ENCODE results near the gene CCDC169. TPM values are rescaled to one million over a fixed set of nuclear protein-coding genes. Genes with fewer than 3 reads are reported as not detected.

Gene CCDC169
- total RNA-seq, 1 experiment from 2014 or later, result 36.8 TPM

GRCh38 chr13:36259361-36260137 is 38.1 kb downstream of the CCDC169 start (continued):
- TF ChIP-seq CDX4 (CRISPR knock-in tag; IDR thresholded peaks at IDR 0.05; ENCODE audit: borderline replicate concordance) (no peak), IRF2 (CRISPR knock-in tag; IDR thresholded peaks at IDR 0.05; ENCODE audit: borderline replicate concordance, low read depth) (no peak), JAZF1 (CRISPR knock-in tag; IDR thresholded peaks at IDR 0.05) (no peak)
- TF ChIP-seq, protein P1, sequence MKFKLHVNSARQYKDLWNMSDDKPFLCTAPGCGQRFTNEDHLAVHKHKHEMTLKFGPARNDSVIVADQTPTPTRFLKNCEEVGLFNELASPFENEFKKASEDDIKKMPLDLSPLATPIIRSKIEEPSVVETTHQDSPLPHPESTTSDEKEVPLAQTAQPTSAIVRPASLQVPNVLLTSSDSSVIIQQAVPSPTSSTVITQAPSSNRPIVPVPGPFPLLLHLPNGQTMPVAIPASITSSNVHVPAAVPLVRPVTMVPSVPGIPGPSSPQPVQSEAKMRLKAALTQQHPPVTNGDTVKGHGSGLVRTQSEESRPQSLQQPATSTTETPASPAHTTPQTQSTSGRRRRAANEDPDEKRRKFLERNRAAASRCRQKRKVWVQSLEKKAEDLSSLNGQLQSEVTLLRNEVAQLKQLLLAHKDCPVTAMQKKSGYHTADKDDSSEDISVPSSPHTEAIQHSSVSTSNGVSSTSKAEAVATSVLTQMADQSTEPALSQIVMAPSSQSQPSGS (CRISPR knock-in tag; IDR thresholded peaks at IDR 0.05; ENCODE audit: borderline replicate concordance, low read depth), result no peak

DNA sequence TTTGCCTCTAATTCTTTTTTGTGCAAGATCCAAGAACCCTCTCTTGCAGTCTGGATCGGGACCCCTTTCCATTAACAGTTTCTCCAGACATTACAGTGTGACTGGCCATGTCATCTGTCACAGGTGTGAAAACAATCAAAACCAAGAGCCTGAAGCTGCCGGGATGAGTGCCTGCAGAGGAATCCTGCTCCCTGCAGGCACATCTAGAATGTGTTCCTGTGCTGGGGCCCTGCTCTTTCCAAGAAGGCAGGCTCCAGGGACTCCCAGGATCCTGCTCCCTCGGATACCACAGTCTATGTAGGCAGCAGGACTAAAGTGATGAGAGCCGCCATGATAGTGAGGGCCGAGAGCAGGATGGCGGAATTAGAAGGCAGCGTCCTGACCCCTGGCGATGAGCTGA is 38.8 kb downstream of the CCDC169 start:
- Mint-ChIP-seq H3K27me3 (ENCODE audit: low read depth) (no peaks in the 10 kb centered on the region; the same call in 1 of the 2 replicates), H3K27ac (no peak overlapping the region), H3K4me1 (peaks cover 12% of the 10 kb centered on the region), H3K36me3 (peaks cover 16% of the 10 kb centered on the region), H3K4me3 (no peak overlapping the region), H3K9me3 (0 out of 2 replicates have a peak, but pooled peaks cover 8% of the 10 kb centered on the region)
- ChIA-PET CTCF (no interaction called here), POLR2A (no interaction called here)
- ATAC-seq (peak; percentile 64), DNase-seq (ENCODE audit: low spot score) (no peak)
- TF ChIP-seq NR2C2 (CRISPR knock-in tag; IDR thresholded peaks at IDR 0.05) (no peak), ZSCAN18 (CRISPR knock-in tag; IDR thresholded peaks at IDR 0.05) (0 out of 2 replicates have a peak, but pooled peaks have one; percentile 50), ZNF317 (CRISPR knock-in tag; IDR thresholded peaks at IDR 0.05; ENCODE audit: borderline replicate concordance, low read depth) (peak; percentile 29; the same call in 1 of the 2 replicates)
- TF ChIP-seq, protein P2, sequence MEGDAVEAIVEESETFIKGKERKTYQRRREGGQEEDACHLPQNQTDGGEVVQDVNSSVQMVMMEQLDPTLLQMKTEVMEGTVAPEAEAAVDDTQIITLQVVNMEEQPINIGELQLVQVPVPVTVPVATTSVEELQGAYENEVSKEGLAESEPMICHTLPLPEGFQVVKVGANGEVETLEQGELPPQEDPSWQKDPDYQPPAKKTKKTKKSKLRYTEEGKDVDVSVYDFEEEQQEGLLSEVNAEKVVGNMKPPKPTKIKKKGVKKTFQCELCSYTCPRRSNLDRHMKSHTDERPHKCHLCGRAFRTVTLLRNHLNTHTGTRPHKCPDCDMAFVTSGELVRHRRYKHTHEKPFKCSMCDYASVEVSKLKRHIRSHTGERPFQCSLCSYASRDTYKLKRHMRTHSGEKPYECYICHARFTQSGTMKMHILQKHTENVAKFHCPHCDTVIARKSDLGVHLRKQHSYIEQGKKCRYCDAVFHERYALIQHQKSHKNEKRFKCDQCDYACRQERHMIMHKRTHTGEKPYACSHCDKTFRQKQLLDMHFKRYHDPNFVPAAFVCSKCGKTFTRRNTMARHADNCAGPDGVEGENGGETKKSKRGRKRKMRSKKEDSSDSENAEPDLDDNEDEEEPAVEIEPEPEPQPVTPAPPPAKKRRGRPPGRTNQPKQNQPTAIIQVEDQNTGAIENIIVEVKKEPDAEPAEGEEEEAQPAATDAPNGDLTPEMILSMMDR (IDR thresholded peaks at IDR 0.05), result no peak

DNA sequence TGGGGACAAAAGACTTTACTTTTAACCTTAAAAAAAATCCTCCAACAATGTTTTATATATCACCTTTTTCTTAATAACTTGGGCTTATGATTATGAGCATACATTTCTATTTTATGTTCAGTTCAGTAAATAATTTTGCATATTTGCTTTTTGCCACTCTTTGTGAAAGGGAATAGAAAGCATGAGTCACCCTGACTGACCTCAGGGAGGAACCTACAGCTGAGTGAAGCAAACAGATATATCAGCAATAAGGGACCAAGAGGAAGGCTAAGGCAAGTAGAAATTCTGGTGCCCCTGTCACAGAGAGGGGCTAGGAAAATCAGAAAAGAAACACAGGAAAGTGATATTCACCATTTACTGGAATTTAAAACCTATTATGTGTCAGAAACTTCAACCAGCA is 46.1 kb downstream of the CCDC169 start:
- Mint-ChIP-seq H3K4me3 (no peak overlapping the region), H3K36me3 (peaks cover 27% of the 10 kb centered on the region), H3K27ac (no peak overlapping the region), H3K27me3 (ENCODE audit: low read depth) (no peaks in the 10 kb centered on the region; the same call in 1 of the 2 replicates), H3K9me3 (peaks cover 11% of the 10 kb centered on the region), H3K4me1 (no peaks in the 10 kb centered on the region)
- ChIA-PET CTCF (no interaction called here), POLR2A (no interaction called here)
- ATAC-seq, result no peak
- no peak for TF ChIP-seq SMAD4 (CRISPR knock-in tag; IDR thresholded peaks at IDR 0.05)
- no peak for TF ChIP-seq TEAD1 (CRISPR knock-in tag; IDR thresholded peaks at IDR 0.05)
- TF ChIP-seq ZNF416 (CRISPR knock-in tag; IDR thresholded peaks at IDR 0.05), result no peak
- no peak for TF ChIP-seq ZNF671 (CRISPR knock-in tag; IDR thresholded peaks at IDR 0.05)
- no peak for TF ChIP-seq CDX4 (CRISPR knock-in tag; IDR thresholded peaks at IDR 0.05; ENCODE audit: borderline replicate concordance)
- no peak for TF ChIP-seq JUN (CRISPR knock-in tag; IDR thresholded peaks at IDR 0.05)
- TF ChIP-seq PRRX2 (CRISPR knock-in tag; IDR thresholded peaks at IDR 0.05), result no peak
- no peak for TF ChIP-seq ZNF232 (CRISPR knock-in tag; IDR thresholded peaks at IDR 0.05)
- TF ChIP-seq FOXJ3 (CRISPR knock-in tag; IDR thresholded peaks at IDR 0.05; ENCODE audit: borderline replicate concordance), result no peak
- no peak for TF ChIP-seq ESRRA (CRISPR knock-in tag; IDR thresholded peaks at IDR 0.05; ENCODE audit: borderline replicate concordance)
- no peak for TF ChIP-seq NFYB (CRISPR knock-in tag; conservative IDR thresholded peaks at IDR 0.05; ENCODE audit: low read depth)
- TF ChIP-seq ZNF219 (CRISPR knock-in tag; IDR thresholded peaks at IDR 0.05; ENCODE audit: borderline replicate concordance), result no peak
- DNase-seq (ENCODE audit: low spot score), result no peak

All from WTC11 (cell line).